Spleen (tissue), 11 donors: ENCODE results near the gene CHST2. TPM values are rescaled to one million over a fixed set of nuclear protein-coding genes. Genes with fewer than 3 reads are reported as not detected.
A peak's percentile ranks its signal among the peaks of the same experiment; 100 is the strongest.

ENCODE experiments used
- DNase-seq: peaks from one replicate; pipeline ENCODE4 v3.0.0-alpha.2; 2020
- H3K27ac ChIP-seq, 8 donors: fragments of 200-600 bp; sonication (generic) in 7 of 8; 1 replicate in 4 of 8; 2 replicates in 4 of 8; pipeline versions ENCODE4 v1.5.0 to v1.8.0; 2016 to 2021; ENCODE audit warnings: inconsistent platforms in 4 of 8, mild to moderate bottlenecking in 4 of 8, moderate library complexity in 1 of 8
- H3K27me3 ChIP-seq, 7 donors: fragments of 200-600 bp; sonication (generic) in 6 of 7; replicated peaks in 1 of 7; 1 replicate in 4 of 7; 2 replicates in 3 of 7; pipeline versions ENCODE4 v1.5.0 to v1.8.0; 2016 to 2021; ENCODE audit warnings: inconsistent platforms in 3 of 7, mild to moderate bottlenecking in 1 of 7
- H3K36me3 ChIP-seq, 6 donors: fragments of 200-600 bp; sonication (generic) in 5 of 6; 1 replicate in 4 of 6; 2 replicates in 2 of 6; pipeline versions ENCODE4 v1.5.0 to v1.8.0; 2016 to 2021; ENCODE audit warnings: inconsistent platforms in 2 of 6
- H3K4me1 ChIP-seq, 6 donors: fragments of 200-600 bp; sonication (generic) in 5 of 6; 1 replicate in 3 of 6; 2 replicates in 3 of 6; pipeline versions ENCODE4 v1.5.0 to v1.8.0; 2016 to 2021; ENCODE audit warnings: inconsistent platforms in 3 of 6
- H3K4me3 ChIP-seq, 8 donors: fragments of 200-600 bp; sonication (generic) in 7 of 8; 1 replicate in 4 of 8; 2 replicates in 4 of 8; pipeline versions ENCODE4 v1.5.0 to v1.8.0; 2016 to 2021; ENCODE audit warnings: inconsistent platforms in 4 of 8, mild to moderate bottlenecking in 4 of 8, moderate library complexity in 2 of 8
- H3K9me3 ChIP-seq, 8 donors: fragments of 200-600 bp; sonication (generic) in 7 of 8; 1 replicate in 4 of 8; 2 replicates in 4 of 8; pipeline versions ENCODE4 v1.5.0 to v1.8.0; 2016 to 2021; ENCODE audit warnings: inconsistent platforms in 4 of 8
- CTCF ChIP-seq, 11 experiments: fragments of 200-600 bp in 7 of 11; fragments of 450-650 bp in 4 of 11; sonication (generic) in 4 of 11; IDR thresholded peaks in 8 of 11; conservative IDR thresholded peaks in 3 of 11; 1 replicate in 7 of 11; 2 replicates in 4 of 11; pipeline versions ENCODE4 v1.4.0 to v1.8.0; 2016 to 2021; ENCODE audit warnings: antibody characterized with exemption in 11 of 11, inconsistent platforms in 4 of 11, mild to moderate bottlenecking in 1 of 11
- POLR2A ChIP-seq, 3 donors: fragments of 450-650 bp; IDR thresholded peaks; one replicate each; pipeline ENCODE4 v1.5.1; 2017; ENCODE audit warnings: antibody characterized with exemption in 3 of 3, mild to moderate bottlenecking in 1 of 3
- POLR2AphosphoS5 ChIP-seq, 3 donors: sonication (generic); formaldehyde crosslinking; IDR thresholded peaks; one replicate each; pipeline ENCODE4 v1.5.1; 2017; ENCODE audit warnings: antibody characterized with exemption in 3 of 3
- WGBS, 5 donors: extraction: QIAGEN DNeasy Blood & Tissue Kit in 3 of 5; methylation state at CpG; one replicate each; pipeline versions ENCODE4 v1.1.5 to v1.1.7; 2013 to 2018; 5-methylcytosine and 5-hydroxymethylcytosine counted together
- intact Hi-C: fragments of 100-400 bp; cut with DNase I; formaldehyde crosslinking; loops from one replicate; pipeline ENCODE4 v1.15.0; 2023; ENCODE audit warnings: low total_unique reads
- polyA plus RNA-seq, 3 donors: library from polyadenylated mRNA; stranded (reverse); fragments of 200-250 nt; gene quantifications; one replicate each; pipeline ENCODE4 v1.2.1, GENCODE V29; 2013
- total RNA-seq, 7 donors: library from RNA; depleted of rRNA in 3 of 7; stranded (reverse); fragments of >200 nt in 3 of 7; fragmentation: NEBNext Ultra II Directional in 4 of 7; extraction: Animal tissue kit (Norgen Biotek cat#: 25700) in 4 of 7; gene quantifications; one replicate each; pipeline versions ENCODE4 v1.1.0 to v1.2.1, GENCODE V29; 2016 to 2021
- donor health status: healthy with polysubstance abuse.
- donor health status: DM: no; HTN: no; CAD: no; lungs with moderate emphysema.
- donor health status: DM: no; HTN: no; CAD: no.
- donor health status: Bipolar disorder and iron deficiency.
- donor health status: healthy.
- donor health status: DM: no; HTN: no; CAD: no.
- donor health status: DM: yes; HTN: yes; CAD: no.

The CHST2 gene
- total and polyA plus RNA-seq, 10 donors: 8.5 to 46.6 (median 30.5) TPM

GRCh38 chr3:143166376-143166775 is 46.8 kb downstream of the CHST2 start:
- Histone ChIP-seq H3K27me3 (no peaks in the 10 kb centered on the region), H3K4me3 (no peak overlapping the region), H3K36me3 (no peaks in the 10 kb centered on the region), H3K27ac (peak overlapping the region in 1 of 8 donors; percentile 19), H3K9me3 (no peaks in the 10 kb centered on the region), H3K4me1 (peaks cover 12 to 71% (median 39%) of the 10 kb centered on the region in 6 donors)
- intact Hi-C loops: no loop called here
- WGBS, 5 donors: 96 to 99% (median 97%) methylated on average over 3 of the region's 3 CpGs
- no peak for TF ChIP-seq POLR2AphosphoS5 (IDR thresholded peaks at IDR 0.05)
- TF ChIP-seq CTCF (IDR thresholded peaks at IDR 0.05 in 8 of 11, conservative IDR thresholded peaks at IDR 0.05 in 3 of 11): no peak
- TF ChIP-seq POLR2A (IDR thresholded peaks at IDR 0.05): no peak
- DNase-seq: no peak

GRCh38 chr3:143167969-143168854 is 48.6 kb downstream of the CHST2 start:
- Histone ChIP-seq H3K4me3 (no peak overlapping the region), H3K36me3 (no peaks in the 10 kb centered on the region), H3K4me1 (peaks cover 15 to 87% (median 50%) of the 10 kb centered on the region in 6 donors), H3K27me3 (no peaks in the 10 kb centered on the region), H3K9me3 (peaks cover 0 to 8% (median 5%) of the 10 kb centered on the region in 8 donors), H3K27ac (peak overlapping the region in 2 of 8 donors; percentile 5 to 80)
- intact Hi-C loops: no loop called here
- DNase-seq: no peak
- TF ChIP-seq POLR2A (IDR thresholded peaks at IDR 0.05): no peak
- no peak for TF ChIP-seq CTCF (IDR thresholded peaks at IDR 0.05 in 8 of 11, conservative IDR thresholded peaks at IDR 0.05 in 3 of 11)
- no peak for TF ChIP-seq POLR2AphosphoS5 (IDR thresholded peaks at IDR 0.05)
- WGBS, 5 donors: 63 to 75% (median 64%) methylated on average over 2 of the region's 2 CpGs

- intact Hi-C loops: no loop called here
- no peak for DNase-seq
- Histone ChIP-seq H3K36me3 (no peaks in the 10 kb centered on the region), H3K27me3 (no peaks in the 10 kb centered on the region), H3K4me3 (no peak overlapping the region), H3K27ac (peak overlapping the region in 4 of 8 donors; percentile 21 to 81 (median 80)), H3K4me1 (peaks cover 15 to 82% (median 45%) of the 10 kb centered on the region in 6 donors), H3K9me3 (peaks cover 0 to 13% (median 8%) of the 10 kb centered on the region in 8 donors)
- TF ChIP-seq POLR2A (IDR thresholded peaks at IDR 0.05): no peak
- no peak for TF ChIP-seq POLR2AphosphoS5 (IDR thresholded peaks at IDR 0.05)
- no peak for TF ChIP-seq CTCF (IDR thresholded peaks at IDR 0.05 in 8 of 11, conservative IDR thresholded peaks at IDR 0.05 in 3 of 11)
- 84 to 100% (median 92%) methylated on average over 2 of the region's 2 CpGs for WGBS, 5 donors
Observed at GRCh38 chr3:143168855-143169192, 49.3 kb downstream of the CHST2 start.

GRCh38 chr3:143170074-143170473 is 50.5 kb downstream of the CHST2 start:
- Histone ChIP-seq H3K27me3 (no peaks in the 10 kb centered on the region), H3K27ac (peak overlapping the region; percentile 63 to 88 (median 80)), H3K4me1 (peaks cover 15 to 71% (median 40%) of the 10 kb centered on the region in 6 donors), H3K4me3 (no peak overlapping the region), H3K36me3 (no peaks in the 10 kb centered on the region), H3K9me3 (peaks cover 0 to 14% (median 9%) of the 10 kb centered on the region in 8 donors)
- TF ChIP-seq POLR2AphosphoS5 (IDR thresholded peaks at IDR 0.05) (no peak), POLR2A (IDR thresholded peaks at IDR 0.05) (no peak), CTCF (IDR thresholded peaks at IDR 0.05 in 8 of 11, conservative IDR thresholded peaks at IDR 0.05 in 3 of 11) (no peak)
- no peak for DNase-seq
- intact Hi-C loops: no loop called here
- WGBS, 5 donors: 25 to 49% (median 28%) methylated on average over 6 of the region's 6 CpGs
